Mucosa of descending colon (tissue), 3 donors: ENCODE data around the gene PLA2G6. TPM values are rescaled to one million over a fixed set of nuclear protein-coding genes. Genes with fewer than 3 reads are reported as not detected.

Source experiments
- ATAC-seq: fragments of 200-7000 bp; cut with Tn5 transposase; one replicate; pipeline ENCODE4 v1.9.1; 2020; ENCODE audit warnings: mild to moderate bottlenecking, moderate library complexity
- DNase-seq, 3 donors: peaks; one replicate each; pipeline ENCODE4 v3.0.0-alpha.2; 2020
- H3K36me3 ChIP-seq: fragments of 200-600 bp; one replicate; pipeline ENCODE4 v1.8.0; 2021; ENCODE audit warnings: low read depth, mild to moderate bottlenecking
- H3K4me1 ChIP-seq: fragments of 200-600 bp; one replicate; pipeline ENCODE4 v1.8.0; 2021; ENCODE audit warnings: low read depth, mild to moderate bottlenecking
- H3K4me3 ChIP-seq: fragments of 200-600 bp; one replicate; pipeline ENCODE4 v1.8.0; 2021; ENCODE audit warnings: mild to moderate bottlenecking
- H3K9me3 ChIP-seq: fragments of 200-600 bp; one replicate; pipeline ENCODE4 v1.8.0; 2021; ENCODE audit warnings: mild to moderate bottlenecking
- intact Hi-C, 2 donors: fragments of 100-400 bp; cut with DNase I in 1 of 2; cut with micrococcal nuclease in 1 of 2; formaldehyde crosslinking; loops; one replicate each; pipeline versions ENCODE4 v1.11.0 to v1.11.1; 2022; cut with DNase I, micrococcal nuclease
- total RNA-seq, 3 donors: library from RNA; stranded (reverse); fragmentation: NEBNext Ultra II Directional in 2 of 3; extraction: Animal tissue kit (Norgen Biotek cat#: 25700) in 2 of 3; gene quantifications; one replicate each; pipeline versions ENCODE4 v1.2.1 to v1.2.4, GENCODE V29; 2021 to 2023
- TF ChIP-seq, protein P1 (sequence below): fragments of 200-600 bp; IDR thresholded peaks from one replicate; pipeline ENCODE4 v1.8.0; 2022; ENCODE audit warnings: antibody characterized with exemption, mild to moderate bottlenecking
- donor health status: DM: no; HTN: no; CAD: no; lungs with moderate emphysema.
- donor health status: DM: no; HTN: no; CAD: no.
- donor health status: DM: no; HTN: yes; CAD: no.

Gene PLA2G6
- total RNA-seq, 3 donors from 2014 or later: 28.5 to 38.7 (median 35.9) TPM

DNA sequence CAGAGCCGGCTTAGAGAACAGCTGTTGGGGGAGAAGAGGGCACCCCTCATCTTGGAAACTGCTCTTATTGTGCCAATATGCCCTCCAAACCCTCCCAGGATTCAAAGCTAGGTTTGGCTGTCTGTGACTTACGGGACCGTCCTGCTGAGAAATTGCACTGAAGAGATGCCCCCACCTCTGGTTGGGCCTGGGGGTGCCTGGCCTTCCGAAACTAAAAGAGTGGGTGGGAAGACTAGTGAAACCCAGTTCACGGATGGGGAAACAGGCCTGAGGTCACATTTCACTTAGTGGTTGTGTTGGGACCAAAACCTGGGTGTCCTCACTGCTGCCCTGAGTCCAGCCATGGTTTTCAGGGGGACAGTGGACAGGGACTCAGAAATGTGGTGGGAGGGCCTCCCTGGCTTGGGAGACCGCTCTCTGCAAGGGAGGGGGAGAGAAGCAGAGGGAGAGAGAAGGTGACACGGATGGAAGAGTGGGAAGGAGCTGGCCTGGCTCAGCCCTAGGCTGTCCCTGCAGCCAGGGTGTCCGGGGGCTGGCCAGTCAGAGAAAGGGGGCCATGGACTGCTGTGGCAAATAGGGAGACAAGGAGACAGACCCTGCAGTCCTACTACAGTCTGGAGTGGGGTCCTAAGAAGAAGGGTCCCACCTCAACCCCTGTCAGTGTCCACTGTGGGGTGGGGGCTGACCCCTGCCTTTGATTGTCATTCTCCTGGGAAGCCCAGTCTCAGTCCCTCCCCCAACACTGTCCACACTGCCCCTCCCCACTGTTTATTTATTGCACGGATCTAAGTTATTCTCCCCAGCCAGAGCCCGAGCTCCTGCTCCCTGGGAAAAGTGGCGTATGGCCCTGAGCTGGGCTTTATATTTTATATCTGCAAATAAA, 33.8 kb upstream of the PLA2G6 start:
- no peaks in the 10 kb centered on the region for H3K9me3 ChIP-seq
- H3K4me3 ChIP-seq: no peak overlapping the region
- TF ChIP-seq, protein P1, sequence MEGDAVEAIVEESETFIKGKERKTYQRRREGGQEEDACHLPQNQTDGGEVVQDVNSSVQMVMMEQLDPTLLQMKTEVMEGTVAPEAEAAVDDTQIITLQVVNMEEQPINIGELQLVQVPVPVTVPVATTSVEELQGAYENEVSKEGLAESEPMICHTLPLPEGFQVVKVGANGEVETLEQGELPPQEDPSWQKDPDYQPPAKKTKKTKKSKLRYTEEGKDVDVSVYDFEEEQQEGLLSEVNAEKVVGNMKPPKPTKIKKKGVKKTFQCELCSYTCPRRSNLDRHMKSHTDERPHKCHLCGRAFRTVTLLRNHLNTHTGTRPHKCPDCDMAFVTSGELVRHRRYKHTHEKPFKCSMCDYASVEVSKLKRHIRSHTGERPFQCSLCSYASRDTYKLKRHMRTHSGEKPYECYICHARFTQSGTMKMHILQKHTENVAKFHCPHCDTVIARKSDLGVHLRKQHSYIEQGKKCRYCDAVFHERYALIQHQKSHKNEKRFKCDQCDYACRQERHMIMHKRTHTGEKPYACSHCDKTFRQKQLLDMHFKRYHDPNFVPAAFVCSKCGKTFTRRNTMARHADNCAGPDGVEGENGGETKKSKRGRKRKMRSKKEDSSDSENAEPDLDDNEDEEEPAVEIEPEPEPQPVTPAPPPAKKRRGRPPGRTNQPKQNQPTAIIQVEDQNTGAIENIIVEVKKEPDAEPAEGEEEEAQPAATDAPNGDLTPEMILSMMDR: no peak
- peaks cover 21% of the 10 kb centered on the region for H3K4me1 ChIP-seq
- H3K36me3 ChIP-seq: no peaks in the 10 kb centered on the region
- intact Hi-C loops: no loop called here
- no peak for DNase-seq
- no peak for ATAC-seq

DNA sequence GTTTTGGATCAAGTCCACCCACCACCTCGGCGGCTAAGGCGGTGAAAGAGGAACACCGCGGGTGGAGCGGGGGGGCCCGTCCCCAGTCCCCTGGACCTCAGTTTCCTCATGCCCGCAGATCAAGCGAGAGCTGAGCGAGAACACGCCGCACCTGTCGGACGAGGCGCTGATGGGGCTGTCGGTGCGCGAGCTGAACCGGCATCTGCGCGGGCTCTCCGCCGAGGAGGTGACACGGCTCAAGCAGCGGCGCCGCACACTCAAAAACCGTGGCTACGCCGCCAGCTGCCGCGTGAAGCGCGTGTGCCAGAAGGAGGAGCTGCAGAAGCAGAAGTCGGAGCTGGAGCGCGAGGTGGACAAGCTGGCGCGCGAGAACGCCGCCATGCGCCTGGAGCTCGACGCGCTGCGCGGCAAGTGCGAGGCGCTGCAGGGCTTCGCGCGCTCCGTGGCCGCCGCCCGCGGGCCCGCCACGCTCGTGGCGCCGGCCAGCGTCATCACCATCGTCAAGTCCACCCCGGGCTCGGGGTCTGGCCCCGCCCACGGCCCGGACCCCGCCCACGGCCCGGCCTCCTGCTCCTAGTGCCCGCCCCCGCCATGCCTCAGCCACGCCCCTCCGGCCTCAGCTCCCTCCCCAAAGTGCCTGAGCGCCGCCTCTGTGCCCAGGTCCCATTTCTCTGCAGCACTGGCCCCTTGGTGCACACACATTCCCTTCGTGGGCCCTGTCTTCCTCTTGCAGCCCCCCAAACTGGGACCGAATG, 32.8 kb upstream of the PLA2G6 start:
- intact Hi-C loops: no loop called here
- DNase-seq: peak; percentile 77 to 87 (median 82)
- Histone ChIP-seq H3K9me3 (no peaks in the 10 kb centered on the region), H3K36me3 (no peaks in the 10 kb centered on the region), H3K4me3 (no peak overlapping the region), H3K4me1 (peaks cover 21% of the 10 kb centered on the region)
- TF ChIP-seq, protein P1: peak; percentile 12
- ATAC-seq: peak; percentile 77

GRCh38 chr22:38213990-38214301, 32.3 kb upstream of the PLA2G6 start:
- H3K9me3 ChIP-seq: no peaks in the 10 kb centered on the region
- intact Hi-C loops: no loop called here
- H3K4me3 ChIP-seq: no peak overlapping the region
- DNase-seq: no peak
- H3K4me1 ChIP-seq: peaks cover 16% of the 10 kb centered on the region
- peak; percentile 1 for ATAC-seq
- H3K36me3 ChIP-seq: no peaks in the 10 kb centered on the region
- TF ChIP-seq, protein P1: no peak

DNA sequence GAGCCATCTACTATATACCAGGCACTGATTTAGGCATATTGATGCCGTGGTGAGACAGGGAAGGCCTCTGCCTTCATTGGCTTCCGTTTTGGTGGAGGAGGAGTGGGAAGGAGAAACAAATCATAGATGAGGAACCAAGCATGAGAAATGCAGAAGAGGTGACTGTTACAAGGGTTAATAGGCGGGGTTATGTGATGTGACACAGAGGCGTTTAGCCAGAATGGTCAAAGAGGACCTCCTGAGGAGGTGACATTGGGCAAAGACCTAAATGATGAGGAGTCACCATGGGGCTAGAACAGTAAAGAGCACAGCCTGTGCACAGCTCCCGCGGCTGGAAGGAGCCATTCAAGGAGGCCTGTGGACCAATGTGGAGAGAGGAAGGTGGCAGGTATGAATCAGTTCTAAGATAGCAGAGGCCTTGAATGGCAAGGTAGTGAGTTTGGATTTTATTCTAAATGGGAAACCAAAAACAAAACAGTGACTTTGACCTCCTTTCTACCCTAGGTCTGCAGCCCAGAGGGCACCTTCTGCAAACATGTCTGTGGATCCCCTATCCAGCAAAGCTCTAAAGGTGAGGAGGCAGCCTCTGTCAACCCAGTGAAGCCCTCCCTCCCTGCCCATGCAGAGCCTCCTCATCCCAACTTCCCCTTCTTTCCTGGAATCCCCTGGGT, 31.8 kb upstream of the PLA2G6 start:
- H3K4me3 ChIP-seq: no peak overlapping the region
- peaks cover 11% of the 10 kb centered on the region for H3K4me1 ChIP-seq
- TF ChIP-seq, protein P1: no peak
- no peaks in the 10 kb centered on the region for H3K36me3 ChIP-seq
- intact Hi-C loops: no loop called here
- H3K9me3 ChIP-seq: no peaks in the 10 kb centered on the region
- ATAC-seq (no peak), DNase-seq (no peak)

DNA sequence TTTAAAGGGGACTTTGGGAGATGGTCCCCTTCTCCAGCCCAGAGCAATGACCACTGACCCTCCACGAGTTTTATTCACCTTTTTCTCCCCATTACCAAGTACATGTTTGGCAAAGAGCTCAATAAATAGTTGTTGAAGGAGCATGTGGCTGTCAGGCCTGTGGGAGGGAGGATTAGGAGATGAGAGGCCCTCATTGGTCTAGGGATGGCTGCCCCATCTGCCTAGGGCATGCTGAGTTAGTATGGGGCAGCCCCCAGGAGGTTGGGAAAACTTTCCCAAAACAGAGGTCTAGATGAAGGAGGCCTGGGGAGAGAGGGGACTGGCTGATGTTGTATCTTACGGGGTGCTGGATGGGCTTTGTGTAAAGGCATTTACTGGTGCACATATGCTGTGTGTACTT, 30.8 kb upstream of the PLA2G6 start:
- intact Hi-C loops: no loop called here
- peaks cover 7% of the 10 kb centered on the region for H3K4me1 ChIP-seq

More for the DNA sequence above, 30.8 kb upstream of the PLA2G6 start:
- H3K36me3 ChIP-seq: no peaks in the 10 kb centered on the region
- ATAC-seq: no peak
- TF ChIP-seq, protein P1: no peak
- no peak overlapping the region for H3K4me3 ChIP-seq
- no peaks in the 10 kb centered on the region for H3K9me3 ChIP-seq
- DNase-seq: no peak
